H1 (cell line): ENCODE measurements around the gene TSPAN8. TPM values are rescaled to one million over a fixed set of nuclear protein-coding genes. Genes with fewer than 3 reads are reported as not detected.

Source experiments
- ATF2 ChIP-seq: IDR thresholded peaks from 2 replicates; pipeline ENCODE4 v1.6.1; 2012; ENCODE audit warnings: low read length, inconsistent platforms
- CEBPB ChIP-seq: IDR thresholded peaks from 2 replicates; pipeline ENCODE4 v1.6.1; 2012; ENCODE audit warnings: low read depth, low read length
- CREB1 ChIP-seq: IDR thresholded peaks from 2 replicates; pipeline ENCODE4 v1.6.1; 2012; ENCODE audit warnings: inconsistent platforms
- EGR1 ChIP-seq: IDR thresholded peaks from 2 replicates; pipeline ENCODE4 v1.6.1; 2011; ENCODE audit warnings: low read depth, low read length, borderline replicate concordance
- POU5F1 ChIP-seq: IDR thresholded peaks from 2 replicates; pipeline ENCODE4 v1.6.1; 2011; ENCODE audit warnings: low read depth, mild to moderate bottlenecking, low read length, moderate library complexity
- TBP ChIP-seq: IDR thresholded peaks from 2 replicates; pipeline ENCODE4 v1.6.1; 2011; ENCODE audit warnings: low read depth, low read length, improper control_type of control experiment
- TEAD4 ChIP-seq: IDR thresholded peaks from 2 replicates; pipeline ENCODE4 v1.6.1; 2012; ENCODE audit warnings: low read depth, low read length, inconsistent platforms, mixed read lengths
- polyA plus RNA-seq, 7 experiments: library from polyadenylated mRNA; depleted of rRNA in 3 of 7; stranded (reverse) in 5 of 7; unstranded in 2 of 7; fragments of >200 nt in 5 of 7; fragments of 200-250 nt in 2 of 7; gene quantifications; 1 replicate in 5 of 7; 2 replicates in 1 of 7; 4 replicates in 1 of 7; pipeline versions ENCODE4 v1.2.1 to v1.2.3, GENCODE V29; 2011 to 2013; ENCODE audit warnings: missing spikeins in 2 of 7, mixed read lengths in 2 of 7
- total RNA-seq: library from RNA; stranded (reverse); fragmentation: NEBNext Ultra II Directional; extraction: Animal tissue kit (Norgen Biotek cat#: 25700); gene quantifications from 2 replicates; pipeline ENCODE4 v1.2.1, GENCODE V29; 2021
- TF ChIP-seq, protein P1 (sequence below): fragments of 300-600 bp; sonication (generic); IDR thresholded peaks from 2 replicates; pipeline ENCODE4 v1.7.1; 2012; ENCODE audit warnings: low read length, moderate library complexity, mild to moderate bottlenecking, inconsistent platforms; ENCODE audit not compliant: insufficient replicate concordance
- TF ChIP-seq, protein P2 (sequence below): IDR thresholded peaks from 2 replicates; pipeline ENCODE4 v1.6.1; 2012; ENCODE audit warnings: inconsistent platforms

Gene TSPAN8
- total and polyA plus RNA-seq, 2 of the 8 experiments (the other 6 are each of a cell fraction or from before 2014, with no cell fraction given), result not detected

DNA sequence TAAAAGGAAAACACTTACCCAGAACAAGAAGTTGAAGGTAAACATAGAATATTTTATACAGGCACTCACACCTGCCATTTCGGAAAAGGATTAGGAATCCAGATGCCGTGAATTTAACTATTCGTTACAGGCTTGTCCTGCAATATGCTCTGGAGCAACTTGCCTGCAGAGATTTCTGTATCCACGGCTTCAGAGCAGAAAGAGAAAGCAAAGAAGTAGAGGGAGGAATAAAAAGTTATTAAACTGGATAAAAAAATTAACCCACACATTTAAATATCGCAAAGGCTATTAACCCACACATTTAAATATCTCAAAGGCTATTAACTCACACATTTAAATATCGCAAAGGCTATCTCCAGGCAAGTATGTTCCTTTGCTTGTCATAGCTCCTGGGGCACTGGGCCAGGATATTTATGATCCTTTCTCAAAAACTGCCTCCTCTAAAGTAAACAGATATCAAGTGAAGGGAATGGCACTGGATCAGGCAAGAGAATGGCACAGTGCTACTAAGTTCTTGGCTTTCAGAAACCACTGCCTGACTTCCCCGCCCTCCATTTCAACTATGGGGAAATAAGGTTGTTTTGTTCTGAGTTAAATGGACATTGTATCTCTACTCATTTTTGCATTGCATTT is at the start of gene TSPAN8 (continued):
- TF ChIP-seq, protein P1, sequence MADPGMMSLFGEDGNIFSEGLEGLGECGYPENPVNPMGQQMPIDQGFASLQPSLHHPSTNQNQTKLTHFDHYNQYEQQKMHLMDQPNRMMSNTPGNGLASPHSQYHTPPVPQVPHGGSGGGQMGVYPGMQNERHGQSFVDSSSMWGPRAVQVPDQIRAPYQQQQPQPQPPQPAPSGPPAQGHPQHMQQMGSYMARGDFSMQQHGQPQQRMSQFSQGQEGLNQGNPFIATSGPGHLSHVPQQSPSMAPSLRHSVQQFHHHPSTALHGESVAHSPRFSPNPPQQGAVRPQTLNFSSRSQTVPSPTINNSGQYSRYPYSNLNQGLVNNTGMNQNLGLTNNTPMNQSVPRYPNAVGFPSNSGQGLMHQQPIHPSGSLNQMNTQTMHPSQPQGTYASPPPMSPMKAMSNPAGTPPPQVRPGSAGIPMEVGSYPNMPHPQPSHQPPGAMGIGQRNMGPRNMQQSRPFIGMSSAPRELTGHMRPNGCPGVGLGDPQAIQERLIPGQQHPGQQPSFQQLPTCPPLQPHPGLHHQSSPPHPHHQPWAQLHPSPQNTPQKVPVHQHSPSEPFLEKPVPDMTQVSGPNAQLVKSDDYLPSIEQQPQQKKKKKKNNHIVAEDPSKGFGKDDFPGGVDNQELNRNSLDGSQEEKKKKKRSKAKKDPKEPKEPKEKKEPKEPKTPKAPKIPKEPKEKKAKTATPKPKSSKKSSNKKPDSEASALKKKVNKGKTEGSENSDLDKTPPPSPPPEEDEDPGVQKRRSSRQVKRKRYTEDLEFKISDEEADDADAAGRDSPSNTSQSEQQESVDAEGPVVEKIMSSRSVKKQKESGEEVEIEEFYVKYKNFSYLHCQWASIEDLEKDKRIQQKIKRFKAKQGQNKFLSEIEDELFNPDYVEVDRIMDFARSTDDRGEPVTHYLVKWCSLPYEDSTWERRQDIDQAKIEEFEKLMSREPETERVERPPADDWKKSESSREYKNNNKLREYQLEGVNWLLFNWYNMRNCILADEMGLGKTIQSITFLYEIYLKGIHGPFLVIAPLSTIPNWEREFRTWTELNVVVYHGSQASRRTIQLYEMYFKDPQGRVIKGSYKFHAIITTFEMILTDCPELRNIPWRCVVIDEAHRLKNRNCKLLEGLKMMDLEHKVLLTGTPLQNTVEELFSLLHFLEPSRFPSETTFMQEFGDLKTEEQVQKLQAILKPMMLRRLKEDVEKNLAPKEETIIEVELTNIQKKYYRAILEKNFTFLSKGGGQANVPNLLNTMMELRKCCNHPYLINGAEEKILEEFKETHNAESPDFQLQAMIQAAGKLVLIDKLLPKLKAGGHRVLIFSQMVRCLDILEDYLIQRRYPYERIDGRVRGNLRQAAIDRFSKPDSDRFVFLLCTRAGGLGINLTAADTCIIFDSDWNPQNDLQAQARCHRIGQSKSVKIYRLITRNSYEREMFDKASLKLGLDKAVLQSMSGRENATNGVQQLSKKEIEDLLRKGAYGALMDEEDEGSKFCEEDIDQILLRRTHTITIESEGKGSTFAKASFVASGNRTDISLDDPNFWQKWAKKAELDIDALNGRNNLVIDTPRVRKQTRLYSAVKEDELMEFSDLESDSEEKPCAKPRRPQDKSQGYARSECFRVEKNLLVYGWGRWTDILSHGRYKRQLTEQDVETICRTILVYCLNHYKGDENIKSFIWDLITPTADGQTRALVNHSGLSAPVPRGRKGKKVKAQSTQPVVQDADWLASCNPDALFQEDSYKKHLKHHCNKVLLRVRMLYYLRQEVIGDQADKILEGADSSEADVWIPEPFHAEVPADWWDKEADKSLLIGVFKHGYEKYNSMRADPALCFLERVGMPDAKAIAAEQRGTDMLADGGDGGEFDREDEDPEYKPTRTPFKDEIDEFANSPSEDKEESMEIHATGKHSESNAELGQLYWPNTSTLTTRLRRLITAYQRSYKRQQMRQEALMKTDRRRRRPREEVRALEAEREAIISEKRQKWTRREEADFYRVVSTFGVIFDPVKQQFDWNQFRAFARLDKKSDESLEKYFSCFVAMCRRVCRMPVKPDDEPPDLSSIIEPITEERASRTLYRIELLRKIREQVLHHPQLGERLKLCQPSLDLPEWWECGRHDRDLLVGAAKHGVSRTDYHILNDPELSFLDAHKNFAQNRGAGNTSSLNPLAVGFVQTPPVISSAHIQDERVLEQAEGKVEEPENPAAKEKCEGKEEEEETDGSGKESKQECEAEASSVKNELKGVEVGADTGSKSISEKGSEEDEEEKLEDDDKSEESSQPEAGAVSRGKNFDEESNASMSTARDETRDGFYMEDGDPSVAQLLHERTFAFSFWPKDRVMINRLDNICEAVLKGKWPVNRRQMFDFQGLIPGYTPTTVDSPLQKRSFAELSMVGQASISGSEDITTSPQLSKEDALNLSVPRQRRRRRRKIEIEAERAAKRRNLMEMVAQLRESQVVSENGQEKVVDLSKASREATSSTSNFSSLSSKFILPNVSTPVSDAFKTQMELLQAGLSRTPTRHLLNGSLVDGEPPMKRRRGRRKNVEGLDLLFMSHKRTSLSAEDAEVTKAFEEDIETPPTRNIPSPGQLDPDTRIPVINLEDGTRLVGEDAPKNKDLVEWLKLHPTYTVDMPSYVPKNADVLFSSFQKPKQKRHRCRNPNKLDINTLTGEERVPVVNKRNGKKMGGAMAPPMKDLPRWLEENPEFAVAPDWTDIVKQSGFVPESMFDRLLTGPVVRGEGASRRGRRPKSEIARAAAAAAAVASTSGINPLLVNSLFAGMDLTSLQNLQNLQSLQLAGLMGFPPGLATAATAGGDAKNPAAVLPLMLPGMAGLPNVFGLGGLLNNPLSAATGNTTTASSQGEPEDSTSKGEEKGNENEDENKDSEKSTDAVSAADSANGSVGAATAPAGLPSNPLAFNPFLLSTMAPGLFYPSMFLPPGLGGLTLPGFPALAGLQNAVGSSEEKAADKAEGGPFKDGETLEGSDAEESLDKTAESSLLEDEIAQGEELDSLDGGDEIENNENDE, result no peak
- no peak for TF ChIP-seq POU5F1
- no peak for TF ChIP-seq CEBPB
- TF ChIP-seq TEAD4, result no peak
- no peak for TF ChIP-seq EGR1
- TF ChIP-seq, protein P2, sequence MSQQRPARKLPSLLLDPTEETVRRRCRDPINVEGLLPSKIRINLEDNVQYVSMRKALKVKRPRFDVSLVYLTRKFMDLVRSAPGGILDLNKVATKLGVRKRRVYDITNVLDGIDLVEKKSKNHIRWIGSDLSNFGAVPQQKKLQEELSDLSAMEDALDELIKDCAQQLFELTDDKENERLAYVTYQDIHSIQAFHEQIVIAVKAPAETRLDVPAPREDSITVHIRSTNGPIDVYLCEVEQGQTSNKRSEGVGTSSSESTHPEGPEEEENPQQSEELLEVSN, result no peak
- TF ChIP-seq ATF2, result no peak
- no peak for TF ChIP-seq CREB1
- TF ChIP-seq TBP, result no peak
